Esophagus muscularis mucosa (tissue), 4 donors: ENCODE data around the gene RHEB. TPM values are rescaled to one million over a fixed set of nuclear protein-coding genes. Genes with fewer than 3 reads are reported as not detected.

Experiments
- DNase-seq: peaks from one replicate; pipeline ENCODE4 v3.0.0-alpha.2; 2017; ENCODE audit errors: extremely low spot score
- H3K27ac ChIP-seq, 4 donors: fragments of 200-600 bp; sonication (generic); replicated peaks in 1 of 4; 1 replicate in 3 of 4; 2 replicates in 1 of 4; pipeline ENCODE4 v1.5.1; 2016 to 2019; ENCODE audit warnings: mild to moderate bottlenecking in 1 of 4
- H3K27me3 ChIP-seq, 4 donors: fragments of 200-600 bp; sonication (generic); one replicate each; pipeline versions ENCODE4 v1.5.1 to v1.6.0; 2016 to 2019
- H3K36me3 ChIP-seq, 4 donors: fragments of 200-600 bp; sonication (generic); one replicate each; pipeline ENCODE4 v1.5.1; 2016 to 2019
- H3K4me1 ChIP-seq, 4 donors: fragments of 200-600 bp; sonication (generic); one replicate each; pipeline ENCODE4 v1.5.1; 2016 to 2019
- H3K4me3 ChIP-seq, 4 donors: fragments of 200-600 bp; sonication (generic); 1 replicate in 2 of 4; 2 replicates in 2 of 4; pipeline ENCODE4 v1.5.1; 2016 to 2019; ENCODE audit warnings: mild to moderate bottlenecking in 4 of 4, moderate library complexity in 1 of 4
- H3K9me3 ChIP-seq, 4 donors: fragments of 200-600 bp; sonication (generic); 1 replicate in 3 of 4; 2 replicates in 1 of 4; pipeline ENCODE4 v1.5.1; 2016 to 2019
- CTCF ChIP-seq, 3 experiments: fragments of 200-600 bp in 2 of 3; fragments of 450-650 bp in 1 of 3; sonication (generic) in 2 of 3; IDR thresholded peaks; one replicate each; pipeline ENCODE4 v1.5.1; 2017 to 2019; ENCODE audit warnings: antibody characterized with exemption in 3 of 3, mild to moderate bottlenecking in 2 of 3, moderate library complexity in 1 of 3
- EP300 ChIP-seq: sonication (generic); formaldehyde crosslinking; IDR thresholded peaks from one replicate; pipeline ENCODE4 v1.6.1; 2017; ENCODE audit warnings: antibody characterized with exemption
- POLR2A ChIP-seq: fragments of 450-650 bp; IDR thresholded peaks from one replicate; pipeline ENCODE4 v1.6.1; 2017; ENCODE audit warnings: antibody characterized with exemption, moderate library complexity, mild to moderate bottlenecking, low read depth
- POLR2AphosphoS5 ChIP-seq, 2 donors: sonication (generic); formaldehyde crosslinking; IDR thresholded peaks; one replicate each; pipeline ENCODE4 v1.6.1; 2017; ENCODE audit warnings: antibody characterized with exemption in 2 of 2
- WGBS: methylation state at CpG from one replicate; pipeline ENCODE4 v1.1.5; 2018; 5-methylcytosine and 5-hydroxymethylcytosine counted together
- intact Hi-C: fragments of 100-400 bp; cut with DNase I; formaldehyde crosslinking; loops from one replicate; pipeline ENCODE4 v1.15.1; 2023
- total RNA-seq, 4 donors: library from RNA; depleted of rRNA; stranded (reverse); fragments of >200 nt; gene quantifications; one replicate each; pipeline versions ENCODE4 v1.1.0 to v1.2.1, GENCODE V29; 2016

Gene RHEB
- total RNA-seq, 4 donors from 2014 or later = 98.5 to 187 (median 163) TPM

- intact Hi-C loops = no loop called here
- H3K4me1 ChIP-seq = peaks cover 28 to 34% (median 30%) of the 10 kb centered on the region in 4 donors
- no peak overlapping the region for H3K27ac ChIP-seq
- DNase-seq = no peak
- H3K27me3 ChIP-seq = no peaks in the 10 kb centered on the region
- no peaks in the 10 kb centered on the region for H3K36me3 ChIP-seq
- no peak overlapping the region for H3K4me3 ChIP-seq
- TF ChIP-seq EP300 = no peak
- no peak for TF ChIP-seq POLR2A
- no peak for TF ChIP-seq CTCF (IDR thresholded peaks at IDR 0.05)
- no peak for TF ChIP-seq POLR2AphosphoS5 (IDR thresholded peaks at IDR 0.05)
- H3K9me3 ChIP-seq = no peaks in the 10 kb centered on the region
- WGBS = 89% methylated on average over 4 of the region's 4 CpGs
Measured at GRCh38 chr7:151456782-151457181, 62.9 kb downstream of the RHEB start.

GRCh38 chr7:151456276-151456675 is 63.4 kb downstream of the RHEB start:
- no peak overlapping the region for H3K27ac ChIP-seq
- H3K27me3 ChIP-seq = no peaks in the 10 kb centered on the region
- DNase-seq = no peak
- H3K4me3 ChIP-seq = no peak overlapping the region
- intact Hi-C loops = no loop called here
- H3K36me3 ChIP-seq = no peaks in the 10 kb centered on the region
- no peaks in the 10 kb centered on the region for H3K9me3 ChIP-seq
- TF ChIP-seq POLR2A (no peak), POLR2AphosphoS5 (IDR thresholded peaks at IDR 0.05) (no peak), CTCF (IDR thresholded peaks at IDR 0.05) (no peak), EP300 (no peak)
- peaks cover 23 to 29% (median 25%) of the 10 kb centered on the region in 4 donors for H3K4me1 ChIP-seq
- WGBS = 97% methylated on average over 5 of the region's 5 CpGs

GRCh38 chr7:151455690-151456089 is 64.0 kb downstream of the RHEB start:
- WGBS = 83% methylated on average over 3 of the region's 4 CpGs
- H3K9me3 ChIP-seq = no peaks in the 10 kb centered on the region
- intact Hi-C loops = no loop called here
- TF ChIP-seq CTCF (IDR thresholded peaks at IDR 0.05) = no peak
- no peak for TF ChIP-seq POLR2A
- no peak for TF ChIP-seq EP300
- no peak for TF ChIP-seq POLR2AphosphoS5 (IDR thresholded peaks at IDR 0.05)
- no peaks in the 10 kb centered on the region for H3K27me3 ChIP-seq
- H3K4me3 ChIP-seq = no peak overlapping the region
- H3K27ac ChIP-seq = no peak overlapping the region
- H3K4me1 ChIP-seq = peaks cover 17 to 23% (median 19%) of the 10 kb centered on the region in 4 donors
- DNase-seq = no peak
- no peaks in the 10 kb centered on the region for H3K36me3 ChIP-seq

GRCh38 chr7:151454932-151455530 is 64.7 kb downstream of the RHEB start:
- Histone ChIP-seq H3K9me3 (no peaks in the 10 kb centered on the region), H3K27ac (no peak overlapping the region), H3K27me3 (no peaks in the 10 kb centered on the region), H3K36me3 (no peaks in the 10 kb centered on the region), H3K4me1 (peaks cover 11 to 18% (median 13%) of the 10 kb centered on the region in 4 donors), H3K4me3 (no peak overlapping the region)
- WGBS = 95% methylated on average over 10 of the region's 15 CpGs
- intact Hi-C loops = no loop called here
- DNase-seq = no peak
- TF ChIP-seq CTCF (IDR thresholded peaks at IDR 0.05) = no peak
- TF ChIP-seq POLR2A = no peak
- TF ChIP-seq EP300 = no peak
- no peak for TF ChIP-seq POLR2AphosphoS5 (IDR thresholded peaks at IDR 0.05)

GRCh38 chr7:151454305-151454704 is 65.4 kb downstream of the RHEB start:
- intact Hi-C loops = no loop called here
- no peak for TF ChIP-seq CTCF (IDR thresholded peaks at IDR 0.05)
- no peak for TF ChIP-seq POLR2A
- TF ChIP-seq EP300 = no peak
- no peak for TF ChIP-seq POLR2AphosphoS5 (IDR thresholded peaks at IDR 0.05)
- Histone ChIP-seq H3K4me1 (peaks cover 5 to 13% (median 8%) of the 10 kb centered on the region in 4 donors), H3K36me3 (no peaks in the 10 kb centered on the region), H3K9me3 (no peaks in the 10 kb centered on the region), H3K27me3 (no peaks in the 10 kb centered on the region), H3K4me3 (no peak overlapping the region), H3K27ac (no peak overlapping the region)
- WGBS = 94% methylated on average over 13 of the region's 14 CpGs
- no peak for DNase-seq
